Right lung (tissue), 5 donors: Measurements from ENCODE around the gene BCR. TPM values are rescaled to one million over a fixed set of nuclear protein-coding genes. Genes with fewer than 3 reads are reported as not detected.
A peak's percentile ranks its signal among the peaks of the same experiment; 100 is the strongest.
"Not testable (repeated sequence)": the region's sequence is repeated elsewhere in the genome, so short reads cannot be mapped to it uniquely, and the experiment has no call there.

Experiments
- DNase-seq, 2 donors: peaks; one replicate each; pipeline ENCODE4 v3.0.0-alpha.2; 2013
- polyA plus RNA-seq, 5 donors: library from polyadenylated mRNA; unstranded; fragments of 120-200 nt; gene quantifications; one replicate each; pipeline versions ENCODE4 v1.2.1 to v1.2.3, GENCODE V29; 2013; ENCODE audit warnings: inconsistent platforms in 1 of 5, low replicate concordance in 1 of 5; ENCODE audit not compliant: insufficient read length in 5 of 5, insufficient read depth in 1 of 5

BCR gene
- polyA plus RNA-seq, 5 donors = 36.6 to 46.3 (median 42.2) TPM

GRCh38 chr22:23285734-23286133 lies 105.4 kb downstream of the BCR start:
- no peak for DNase-seq

GRCh38 chr22:23286296-23286695 lies 106.0 kb downstream of the BCR start:
- DNase-seq = no peak

DNA sequence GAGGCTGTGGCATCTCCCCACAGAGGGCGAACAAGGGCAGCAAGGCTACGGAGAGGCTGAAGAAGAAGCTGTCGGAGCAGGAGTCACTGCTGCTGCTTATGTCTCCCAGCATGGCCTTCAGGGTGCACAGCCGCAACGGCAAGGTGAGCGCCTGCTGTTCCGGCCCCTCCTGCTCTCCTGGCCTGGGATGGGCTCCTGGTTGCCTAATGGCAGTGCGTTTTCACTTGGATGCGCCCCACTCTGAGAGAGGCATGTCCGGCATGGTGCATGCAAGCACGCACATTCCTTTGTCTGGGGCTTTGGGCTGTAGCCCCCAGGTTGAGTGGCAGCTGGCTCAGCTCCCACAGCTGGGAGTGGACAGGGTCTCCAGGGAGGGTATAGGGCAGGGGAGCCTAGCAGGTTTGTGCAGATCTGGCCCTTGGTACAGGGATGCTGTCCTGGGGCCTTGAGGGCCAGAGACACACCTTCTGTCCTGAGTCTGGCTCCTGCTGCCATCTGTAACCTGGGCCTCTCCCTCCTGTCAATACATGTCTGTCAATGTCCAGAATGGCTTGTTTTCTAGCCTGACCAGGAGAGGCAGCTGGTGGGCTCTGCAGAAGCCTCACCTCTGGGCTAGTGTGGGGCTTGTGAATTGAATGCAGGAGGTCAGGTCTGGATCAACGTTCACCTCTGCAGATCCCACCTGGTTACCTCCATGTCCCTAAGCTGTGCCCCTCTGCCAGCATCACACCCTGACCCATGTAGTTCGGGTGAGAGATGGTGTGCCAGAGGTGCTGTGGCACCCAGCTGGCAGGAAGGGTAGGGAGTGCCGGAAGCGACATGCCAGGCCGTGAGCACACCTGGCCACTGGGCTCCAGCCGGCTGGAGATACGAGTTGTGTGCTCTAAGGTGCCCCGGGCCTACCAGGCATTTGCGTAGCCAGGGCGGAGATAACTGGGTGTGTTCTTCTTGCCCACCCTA lies 107.1 kb downstream of the BCR start:
- DNase-seq = no peak

GRCh38 chr22:23288301-23289129 lies 108.2 kb downstream of the BCR start:
- no peak for DNase-seq

DNA sequence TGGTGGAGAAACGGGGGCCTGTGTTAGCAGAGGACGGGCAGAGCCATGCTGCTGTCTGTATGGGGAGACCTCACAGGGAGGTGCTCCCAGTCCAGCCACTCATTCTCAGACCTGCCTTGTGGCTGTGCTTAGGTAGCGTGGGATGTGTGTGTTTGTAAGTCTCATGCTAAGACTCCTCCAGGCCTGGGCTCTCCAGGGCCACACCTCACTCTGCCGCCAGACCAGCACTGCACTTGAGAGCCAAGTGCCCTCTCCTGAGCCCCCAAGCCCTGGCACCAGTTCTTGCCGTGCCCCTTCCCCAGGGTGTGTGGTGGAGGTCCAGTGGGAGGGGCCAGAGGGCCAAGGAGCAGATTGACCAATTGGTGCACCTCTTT lies 108.8 kb downstream of the BCR start:
- no peak for DNase-seq

DNA sequence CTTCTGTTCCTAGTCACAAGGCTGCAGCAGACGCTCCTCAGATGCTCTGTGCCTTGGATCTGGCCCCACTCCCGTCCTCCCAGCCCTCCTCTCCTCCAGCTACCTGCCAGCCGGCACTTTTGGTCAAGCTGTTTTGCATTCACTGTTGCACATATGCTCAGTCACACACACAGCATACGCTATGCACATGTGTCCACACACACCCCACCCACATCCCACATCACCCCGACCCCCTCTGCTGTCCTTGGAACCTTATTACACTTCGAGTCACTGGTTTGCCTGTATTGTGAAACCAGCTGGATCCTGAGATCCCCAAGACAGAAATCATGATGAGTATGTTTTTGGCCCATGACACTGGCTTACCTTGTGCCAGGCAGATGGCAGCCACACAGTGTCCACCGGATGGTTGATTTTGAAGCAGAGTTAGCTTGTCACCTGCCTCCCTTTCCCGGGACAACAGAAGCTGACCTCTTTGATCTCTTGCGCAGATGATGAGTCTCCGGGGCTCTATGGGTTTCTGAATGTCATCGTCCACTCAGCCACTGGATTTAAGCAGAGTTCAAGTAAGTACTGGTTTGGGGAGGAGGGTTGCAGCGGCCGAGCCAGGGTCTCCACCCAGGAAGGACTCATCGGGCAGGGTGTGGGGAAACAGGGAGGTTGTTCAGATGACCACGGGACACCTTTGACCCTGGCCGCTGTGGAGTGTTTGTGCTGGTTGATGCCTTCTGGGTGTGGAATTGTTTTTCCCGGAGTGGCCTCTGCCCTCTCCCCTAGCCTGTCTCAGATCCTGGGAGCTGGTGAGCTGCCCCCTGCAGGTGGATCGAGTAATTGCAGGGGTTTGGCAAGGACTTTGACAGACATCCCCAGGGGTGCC lies 109.8 kb downstream of the BCR start:
- no peak for DNase-seq

DNA sequence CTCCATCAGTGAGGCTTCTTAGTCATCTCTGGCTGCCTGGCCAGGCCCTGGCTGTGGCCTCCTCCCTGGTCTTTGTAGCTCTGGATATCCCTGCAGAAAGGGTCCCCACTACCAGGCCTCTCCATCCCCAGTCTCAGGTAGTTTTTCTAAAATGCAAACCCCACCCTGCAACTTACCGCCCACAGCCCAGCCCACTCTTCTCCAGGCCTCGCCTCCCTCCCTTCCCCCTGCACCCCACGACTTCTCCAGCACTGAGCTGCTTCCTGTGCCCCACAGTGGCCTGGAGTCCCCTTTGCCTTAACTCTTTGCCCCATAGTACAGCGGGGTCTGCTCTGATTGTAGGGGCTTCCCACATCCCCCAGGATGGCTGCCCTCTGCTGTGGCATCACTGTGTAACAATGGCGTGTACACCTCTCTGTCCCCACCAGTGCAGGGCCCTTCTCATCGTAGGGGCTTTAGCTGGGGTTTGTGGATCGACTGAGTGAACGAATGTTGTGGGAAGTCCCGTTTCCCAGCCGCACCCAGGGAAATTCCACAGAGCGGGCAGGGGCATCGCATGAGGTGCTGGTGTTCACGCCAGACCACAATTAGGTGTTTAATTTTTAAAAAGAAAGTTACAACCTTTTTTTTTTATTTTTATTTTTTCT lies 111.6 kb downstream of the BCR start:
- no peak for DNase-seq

DNA sequence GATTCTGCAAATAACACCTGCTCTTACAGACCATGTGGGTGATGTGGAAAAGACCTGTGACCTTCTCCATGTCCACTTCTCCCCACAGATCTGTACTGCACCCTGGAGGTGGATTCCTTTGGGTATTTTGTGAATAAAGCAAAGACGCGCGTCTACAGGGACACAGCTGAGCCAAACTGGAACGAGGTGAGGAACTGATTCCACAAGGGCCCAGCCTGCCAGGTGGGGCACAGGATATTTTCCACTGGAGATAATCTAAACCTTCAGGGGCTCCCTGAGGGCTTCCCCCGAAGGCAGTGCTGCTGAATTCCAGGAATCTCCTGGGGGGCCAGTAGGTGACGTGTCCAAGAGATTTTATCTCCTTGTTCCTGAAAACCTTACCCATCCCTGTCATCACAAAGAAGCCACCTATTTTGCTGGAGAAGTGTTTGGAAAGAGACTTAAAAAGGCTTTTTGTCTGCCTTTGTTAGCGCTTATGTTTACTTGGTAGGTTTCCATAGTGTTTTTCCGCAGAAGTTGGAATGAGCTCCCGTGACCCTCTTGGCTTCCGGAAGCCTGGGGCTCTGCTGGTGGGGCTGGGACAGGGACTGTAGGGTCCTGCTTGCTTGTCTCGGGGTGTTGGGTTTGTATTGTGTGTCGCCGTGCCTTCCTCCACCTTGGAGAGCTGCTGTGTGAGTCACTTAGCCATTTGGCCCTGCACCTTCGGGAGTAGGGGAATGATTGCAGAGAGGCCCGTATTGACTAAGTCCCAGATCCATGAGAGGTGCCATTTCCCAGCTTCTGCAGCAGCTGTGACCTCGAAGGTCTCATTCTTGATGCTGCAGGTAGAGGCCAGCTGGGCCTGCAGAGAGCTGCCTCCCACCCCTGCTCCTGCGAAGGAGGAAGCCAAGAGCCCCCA lies 112.4 kb downstream of the BCR start:
- DNase-seq = no peak

- DNase-seq = no peak
Observed at GRCh38 chr22:23293720-23294119, 113.4 kb downstream of the BCR start.

DNA sequence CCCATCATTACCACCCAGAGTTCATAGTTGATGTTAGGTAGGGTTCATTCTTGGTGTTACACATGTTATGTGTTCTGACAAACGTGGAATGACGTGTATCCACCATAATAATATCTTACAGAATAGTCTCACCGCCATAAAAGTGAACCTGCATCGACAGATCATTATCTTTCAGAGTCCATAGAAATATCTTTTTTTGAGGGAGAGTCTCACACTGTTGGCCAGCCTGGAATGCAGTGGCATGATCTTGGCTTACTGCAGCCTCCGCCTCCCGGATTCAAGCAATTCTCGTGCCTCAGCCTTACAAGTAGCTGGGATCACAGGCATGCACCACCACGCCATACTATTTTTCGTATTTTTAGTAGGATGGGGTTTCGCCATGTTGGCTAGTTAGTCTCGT lies 113.9 kb downstream of the BCR start:
- no peak for DNase-seq

- DNase-seq = no peak
Observed at GRCh38 chr22:23300476-23300875, 120.2 kb downstream of the BCR start.

GRCh38 chr22:23301591-23301990 lies 121.3 kb downstream of the BCR start:
- DNase-seq = no peak

DNA sequence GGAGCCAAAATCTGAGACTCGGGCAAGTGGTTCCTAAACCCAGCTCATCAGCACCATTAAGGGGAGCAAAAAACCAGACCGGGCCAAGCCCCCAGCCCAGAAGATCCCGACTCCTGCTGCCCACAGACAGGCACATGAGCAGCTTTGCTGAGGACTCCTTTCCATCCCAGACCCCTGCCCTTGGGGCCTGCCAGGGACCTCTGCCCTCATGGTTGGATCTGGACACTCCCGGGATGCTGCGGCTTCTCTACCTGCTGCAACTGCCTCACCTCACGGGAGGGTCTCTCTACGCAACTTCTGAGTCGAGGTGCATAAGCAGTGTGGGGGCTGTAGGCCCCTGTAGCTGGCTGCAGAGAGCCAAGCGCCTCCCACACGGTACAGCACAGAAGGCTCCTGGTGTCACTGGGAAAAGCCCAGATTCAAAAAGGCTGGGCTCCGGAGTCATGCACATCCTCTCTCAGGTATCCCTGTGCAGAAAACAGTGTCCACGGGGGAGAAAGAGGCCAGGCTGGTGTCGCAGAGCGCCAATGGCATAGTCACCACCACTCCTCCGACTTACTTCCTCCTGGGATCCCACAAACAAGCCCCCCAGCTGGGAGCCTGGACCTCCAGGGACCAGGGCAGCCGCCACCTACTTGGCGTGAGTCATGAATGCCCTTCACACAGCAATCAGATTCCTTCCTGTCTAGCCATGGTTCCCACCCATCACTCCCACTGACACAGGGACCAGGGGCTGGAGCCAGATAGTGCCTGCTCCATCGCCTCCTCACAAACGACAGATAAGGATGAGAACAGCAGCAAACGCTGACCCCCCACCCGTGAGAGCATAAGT lies 122.1 kb downstream of the BCR start:
- no peak for DNase-seq

GRCh38 chr22:23305321-23305910 lies 125.1 kb downstream of the BCR start:
- no peak for DNase-seq

DNA sequence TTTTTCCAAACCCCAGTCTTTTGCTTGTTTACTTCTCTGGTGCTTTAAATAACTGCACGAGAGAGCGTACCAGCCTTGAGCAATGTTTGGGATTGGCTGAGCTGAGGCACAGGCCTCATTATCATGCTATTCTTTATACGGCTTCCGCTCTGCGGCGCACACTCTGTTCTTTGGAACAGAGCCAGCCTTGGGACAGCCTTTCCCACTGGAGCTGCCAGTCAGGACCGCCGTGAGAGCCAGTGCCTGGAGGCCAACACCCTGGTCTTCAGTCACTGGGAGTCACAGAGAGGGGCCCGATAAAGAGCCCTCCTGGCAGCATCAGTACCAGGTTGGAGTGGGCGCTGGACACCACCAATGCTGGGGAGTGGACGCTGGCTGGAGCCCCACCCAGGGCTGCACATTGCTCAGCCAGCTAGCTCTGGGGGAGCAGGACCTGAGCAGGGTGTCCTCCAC lies 125.6 kb downstream of the BCR start:
- peak; percentile 29 to 52 for DNase-seq

DNA sequence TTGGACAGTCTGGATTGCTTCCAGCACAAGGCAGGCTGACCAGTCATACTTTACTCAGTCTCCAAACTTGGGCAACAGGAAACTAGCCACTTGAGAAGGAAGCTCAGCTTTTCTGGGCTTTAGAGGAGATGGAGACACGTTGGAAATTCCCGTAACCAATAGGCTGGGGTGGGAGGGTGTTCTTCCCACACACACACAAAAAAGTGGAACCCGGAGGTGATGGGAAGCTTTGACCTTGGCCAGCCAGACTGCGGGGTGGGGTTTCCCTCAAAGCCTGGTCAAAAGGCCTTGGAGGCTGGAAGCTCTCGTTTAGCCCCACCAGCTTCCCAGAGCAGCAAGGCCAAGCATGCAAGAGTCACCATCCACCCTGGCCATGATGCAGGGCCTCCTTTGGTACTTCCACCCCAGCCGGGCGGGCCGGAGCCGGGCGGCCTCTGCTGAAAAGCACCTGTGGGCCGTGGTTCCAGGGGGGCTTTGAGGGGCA lies 126.2 kb downstream of the BCR start:
- DNase-seq = no peak

- DNase-seq = no peak
Observed at GRCh38 chr22:23306926-23307325, 126.6 kb downstream of the BCR start.

GRCh38 chr22:23307511-23307910 lies 127.2 kb downstream of the BCR start:
- DNase-seq = not testable (repeated sequence)

GRCh38 chr22:23309261-23309660 lies 129.0 kb downstream of the BCR start:
- not testable (repeated sequence) for DNase-seq
